Measurements from ENCODE around the gene PCBP3. TPM values are rescaled to one million over a fixed set of nuclear protein-coding genes. Genes with fewer than 3 reads are reported as not detected.

The PCBP3 gene
- total RNA-seq, 1 donor from 2014 or later: 2.5 TPM

DNA sequence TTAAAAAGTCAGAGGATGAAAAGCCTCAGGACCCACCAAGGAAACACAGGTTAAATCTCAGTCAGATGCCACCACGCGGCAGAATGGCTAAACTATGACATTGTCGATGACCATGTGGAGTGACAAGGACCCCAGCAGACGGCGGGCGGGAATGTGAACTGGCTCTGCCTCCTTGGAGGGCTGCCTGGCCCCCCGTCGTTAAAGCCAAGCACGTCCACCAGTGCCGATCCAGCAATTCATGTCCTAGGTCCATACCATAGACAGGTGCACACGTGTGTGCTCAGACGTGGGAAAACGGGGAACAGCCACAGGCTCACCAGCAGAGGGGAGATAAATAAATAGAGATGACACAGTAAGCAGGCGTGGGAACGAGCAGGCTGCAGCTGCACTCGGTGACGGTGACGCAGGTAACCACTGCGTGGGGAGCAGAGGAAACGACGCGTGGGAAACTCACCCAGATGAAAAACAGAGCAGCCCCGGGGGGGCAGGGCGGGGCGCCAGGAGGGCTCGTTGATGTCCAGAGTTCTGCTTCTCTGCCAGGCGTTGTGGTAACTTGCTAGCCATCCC lies 28.3 kb upstream of the PCBP3 start:
- Mint-ChIP-seq H3K36me3 (ENCODE audit: low read depth, unreplicated experiment) (no peaks in the 10 kb centered on the region), H3K27ac (ENCODE audit: unreplicated experiment) (no peak overlapping the region), H3K4me3 (ENCODE audit: unreplicated experiment) (no peak overlapping the region), H3K9me3 (ENCODE audit: unreplicated experiment) (no peaks in the 10 kb centered on the region), H3K27me3 (ENCODE audit: unreplicated experiment) (peaks cover 2% of the 10 kb centered on the region), H3K4me1 (ENCODE audit: unreplicated experiment) (no peaks in the 10 kb centered on the region)
- TF ChIP-seq, protein P1, sequence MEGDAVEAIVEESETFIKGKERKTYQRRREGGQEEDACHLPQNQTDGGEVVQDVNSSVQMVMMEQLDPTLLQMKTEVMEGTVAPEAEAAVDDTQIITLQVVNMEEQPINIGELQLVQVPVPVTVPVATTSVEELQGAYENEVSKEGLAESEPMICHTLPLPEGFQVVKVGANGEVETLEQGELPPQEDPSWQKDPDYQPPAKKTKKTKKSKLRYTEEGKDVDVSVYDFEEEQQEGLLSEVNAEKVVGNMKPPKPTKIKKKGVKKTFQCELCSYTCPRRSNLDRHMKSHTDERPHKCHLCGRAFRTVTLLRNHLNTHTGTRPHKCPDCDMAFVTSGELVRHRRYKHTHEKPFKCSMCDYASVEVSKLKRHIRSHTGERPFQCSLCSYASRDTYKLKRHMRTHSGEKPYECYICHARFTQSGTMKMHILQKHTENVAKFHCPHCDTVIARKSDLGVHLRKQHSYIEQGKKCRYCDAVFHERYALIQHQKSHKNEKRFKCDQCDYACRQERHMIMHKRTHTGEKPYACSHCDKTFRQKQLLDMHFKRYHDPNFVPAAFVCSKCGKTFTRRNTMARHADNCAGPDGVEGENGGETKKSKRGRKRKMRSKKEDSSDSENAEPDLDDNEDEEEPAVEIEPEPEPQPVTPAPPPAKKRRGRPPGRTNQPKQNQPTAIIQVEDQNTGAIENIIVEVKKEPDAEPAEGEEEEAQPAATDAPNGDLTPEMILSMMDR (IDR thresholded peaks at IDR 0.05; ENCODE audit: unreplicated experiment): no peak
- DNase-seq (ENCODE audit: low spot score): no peak

DNA sequence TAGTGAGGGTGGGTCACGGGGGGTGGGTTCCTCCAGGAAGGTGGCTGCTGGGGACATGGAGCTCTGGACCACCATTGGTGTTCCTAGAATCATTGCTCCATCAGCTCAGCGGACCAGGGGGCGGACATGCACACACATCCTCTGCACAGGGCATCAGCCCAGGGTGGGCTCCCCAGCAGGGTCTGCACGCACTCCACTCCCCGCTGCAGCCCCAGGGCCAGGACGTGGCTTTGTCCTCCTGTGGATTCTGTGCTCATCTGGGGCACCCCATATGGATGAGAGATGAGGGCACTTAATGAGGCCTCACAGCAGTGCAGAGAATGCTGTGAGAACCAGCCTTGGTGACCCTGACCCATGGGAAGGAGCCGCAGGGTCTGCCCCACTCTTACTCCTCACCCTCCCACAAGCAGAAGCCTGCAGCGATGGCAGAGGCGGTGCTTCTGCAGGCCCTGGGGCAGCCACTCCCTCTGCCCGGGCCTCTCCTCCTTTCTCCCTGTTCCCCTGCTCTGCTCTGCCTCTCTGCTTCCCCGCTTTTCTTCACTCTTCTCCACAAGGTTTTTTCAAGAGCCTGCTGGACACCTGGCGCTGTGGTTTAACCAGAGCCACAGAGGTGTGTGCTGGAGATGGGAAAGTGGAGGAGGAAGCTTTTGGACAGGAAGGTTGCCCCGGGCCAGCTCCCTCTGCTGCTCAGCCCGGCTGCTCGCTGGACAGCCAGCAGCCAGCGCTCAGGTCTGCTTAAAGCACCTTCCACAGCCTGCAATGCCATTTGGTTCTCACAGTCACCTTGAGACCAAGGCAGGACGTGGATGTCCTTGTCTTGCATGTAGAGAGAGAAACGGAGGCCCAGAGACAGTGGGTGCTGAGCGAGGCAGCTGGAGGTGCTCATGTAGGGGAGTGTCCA lies 26.3 kb upstream of the PCBP3 start:
- Mint-ChIP-seq H3K4me1 (ENCODE audit: unreplicated experiment) (no peaks in the 10 kb centered on the region), H3K36me3 (ENCODE audit: low read depth, unreplicated experiment) (no peaks in the 10 kb centered on the region), H3K27me3 (ENCODE audit: unreplicated experiment) (peaks cover 2% of the 10 kb centered on the region), H3K4me3 (ENCODE audit: unreplicated experiment) (no peak overlapping the region), H3K9me3 (ENCODE audit: unreplicated experiment) (no peaks in the 10 kb centered on the region), H3K27ac (ENCODE audit: unreplicated experiment) (no peak overlapping the region)
- DNase-seq (ENCODE audit: low spot score): no peak
- TF ChIP-seq, protein P1 (IDR thresholded peaks at IDR 0.05; ENCODE audit: unreplicated experiment): no peak

DNA sequence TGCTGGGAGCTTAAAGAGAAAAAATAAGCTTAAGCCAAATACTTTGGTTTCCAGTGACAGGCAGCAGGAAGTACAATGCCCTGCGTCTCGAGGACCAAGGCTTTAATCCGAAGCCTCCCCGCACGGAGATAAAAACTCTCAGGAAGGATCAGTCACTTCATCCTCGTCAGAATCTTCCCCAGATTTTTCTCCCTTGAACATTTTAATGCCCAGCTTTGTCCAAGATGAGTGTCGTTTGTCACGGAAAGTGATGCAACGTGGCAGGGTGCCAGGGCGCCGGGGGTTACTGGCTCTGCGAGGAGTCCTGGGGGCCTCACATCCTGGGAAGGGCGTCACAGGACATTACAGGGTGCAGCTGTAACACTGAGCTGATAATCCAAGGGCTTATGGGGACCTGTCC lies 25.2 kb upstream of the PCBP3 start:
- Mint-ChIP-seq H3K27me3 (ENCODE audit: unreplicated experiment) (peaks cover 2% of the 10 kb centered on the region), H3K4me3 (ENCODE audit: unreplicated experiment) (no peak overlapping the region), H3K9me3 (ENCODE audit: unreplicated experiment) (no peaks in the 10 kb centered on the region), H3K4me1 (ENCODE audit: unreplicated experiment) (no peaks in the 10 kb centered on the region), H3K27ac (ENCODE audit: unreplicated experiment) (no peak overlapping the region), H3K36me3 (ENCODE audit: low read depth, unreplicated experiment) (peaks cover 4% of the 10 kb centered on the region)
- no peak for DNase-seq (ENCODE audit: low spot score)
- TF ChIP-seq, protein P1 (IDR thresholded peaks at IDR 0.05; ENCODE audit: unreplicated experiment): no peak

DNA sequence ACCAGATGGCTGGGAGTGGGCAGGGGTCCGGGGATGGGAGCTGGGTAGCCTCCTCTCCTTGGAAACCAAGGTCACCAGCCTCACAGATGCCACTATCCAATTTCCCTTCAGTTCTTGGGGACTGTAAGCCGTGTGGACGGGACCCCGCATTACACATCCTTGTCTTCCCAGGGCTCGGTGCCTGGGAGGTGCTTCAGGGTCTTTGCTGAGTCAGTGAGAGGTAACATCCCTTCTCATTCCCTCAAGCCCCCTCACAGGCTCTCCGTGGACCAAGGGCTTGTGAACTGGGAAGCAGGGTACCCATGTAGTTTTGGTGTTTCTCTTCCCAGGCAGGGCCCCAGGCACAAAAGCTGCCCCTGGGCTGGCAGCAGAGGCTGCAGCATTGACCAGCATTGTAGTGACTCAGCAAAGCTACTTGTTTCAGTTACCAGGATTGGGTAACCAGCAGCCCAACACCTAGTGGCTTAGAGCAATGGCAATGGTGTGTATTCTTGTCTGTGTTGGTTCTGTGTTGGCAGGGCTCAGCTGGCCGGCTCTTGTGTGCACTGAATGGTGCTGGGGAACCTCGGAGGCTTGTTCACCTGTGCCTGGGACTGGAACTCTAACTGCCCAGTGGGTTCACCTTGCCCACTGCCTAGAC lies 24.6 kb upstream of the PCBP3 start:
- H3K27me3 Mint-ChIP-seq (ENCODE audit: unreplicated experiment): peaks cover under 1% of the 10 kb centered on the region
- H3K4me1 Mint-ChIP-seq (ENCODE audit: unreplicated experiment): no peaks in the 10 kb centered on the region
- no peak overlapping the region for H3K27ac Mint-ChIP-seq (ENCODE audit: unreplicated experiment)
- TF ChIP-seq, protein P1 (IDR thresholded peaks at IDR 0.05; ENCODE audit: unreplicated experiment): no peak
- no peak overlapping the region for H3K4me3 Mint-ChIP-seq (ENCODE audit: unreplicated experiment)
- DNase-seq (ENCODE audit: low spot score): no peak
- H3K9me3 Mint-ChIP-seq (ENCODE audit: unreplicated experiment): no peaks in the 10 kb centered on the region
- H3K36me3 Mint-ChIP-seq (ENCODE audit: low read depth, unreplicated experiment): peaks cover 4% of the 10 kb centered on the region
